Measurements from ENCODE around the gene KRTAP5-10.

Gene KRTAP5-10

DNA sequence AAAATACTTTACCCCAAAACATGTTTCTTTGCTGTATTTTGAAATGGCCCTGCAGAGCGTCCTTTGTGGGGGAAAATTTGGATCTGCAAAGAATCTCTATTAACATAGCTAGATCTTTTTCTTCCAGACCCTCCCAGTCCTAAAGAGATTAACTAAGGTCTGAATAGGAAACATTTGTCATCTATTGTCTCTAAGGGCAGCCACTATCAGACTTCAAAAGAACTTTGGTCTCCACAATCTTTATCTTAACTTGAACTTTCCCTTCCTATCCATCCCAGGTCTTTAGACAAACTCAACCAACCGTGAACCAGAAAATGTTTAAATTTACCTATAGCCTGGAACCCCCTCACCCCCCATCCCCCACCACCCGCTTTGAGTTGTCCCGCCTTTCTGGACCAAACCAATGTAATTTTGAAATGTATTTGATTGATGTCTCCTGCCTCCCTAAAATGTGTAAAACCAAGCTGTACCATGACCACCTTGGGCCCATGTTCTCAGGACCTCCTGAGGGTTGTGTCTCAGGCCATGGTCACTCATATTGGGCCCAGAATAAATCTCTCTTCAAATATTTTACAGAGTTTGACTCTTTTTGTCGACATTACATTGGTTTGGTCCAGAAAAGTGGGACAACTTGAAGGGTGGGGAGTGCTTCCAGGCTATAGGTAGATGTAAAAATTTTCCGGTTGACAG is 20.7 kb upstream of the KRTAP5-10 start:
- no peak overlapping the region for H3K4me3 ChIP-seq (ENCODE audit: low read length)
- TF ChIP-seq, protein P1, sequence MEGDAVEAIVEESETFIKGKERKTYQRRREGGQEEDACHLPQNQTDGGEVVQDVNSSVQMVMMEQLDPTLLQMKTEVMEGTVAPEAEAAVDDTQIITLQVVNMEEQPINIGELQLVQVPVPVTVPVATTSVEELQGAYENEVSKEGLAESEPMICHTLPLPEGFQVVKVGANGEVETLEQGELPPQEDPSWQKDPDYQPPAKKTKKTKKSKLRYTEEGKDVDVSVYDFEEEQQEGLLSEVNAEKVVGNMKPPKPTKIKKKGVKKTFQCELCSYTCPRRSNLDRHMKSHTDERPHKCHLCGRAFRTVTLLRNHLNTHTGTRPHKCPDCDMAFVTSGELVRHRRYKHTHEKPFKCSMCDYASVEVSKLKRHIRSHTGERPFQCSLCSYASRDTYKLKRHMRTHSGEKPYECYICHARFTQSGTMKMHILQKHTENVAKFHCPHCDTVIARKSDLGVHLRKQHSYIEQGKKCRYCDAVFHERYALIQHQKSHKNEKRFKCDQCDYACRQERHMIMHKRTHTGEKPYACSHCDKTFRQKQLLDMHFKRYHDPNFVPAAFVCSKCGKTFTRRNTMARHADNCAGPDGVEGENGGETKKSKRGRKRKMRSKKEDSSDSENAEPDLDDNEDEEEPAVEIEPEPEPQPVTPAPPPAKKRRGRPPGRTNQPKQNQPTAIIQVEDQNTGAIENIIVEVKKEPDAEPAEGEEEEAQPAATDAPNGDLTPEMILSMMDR (conservative IDR thresholded peaks at IDR 0.05; ENCODE audit: low read length), result no peak
- no peak for DNase-seq (ENCODE audit: low read depth)

DNA sequence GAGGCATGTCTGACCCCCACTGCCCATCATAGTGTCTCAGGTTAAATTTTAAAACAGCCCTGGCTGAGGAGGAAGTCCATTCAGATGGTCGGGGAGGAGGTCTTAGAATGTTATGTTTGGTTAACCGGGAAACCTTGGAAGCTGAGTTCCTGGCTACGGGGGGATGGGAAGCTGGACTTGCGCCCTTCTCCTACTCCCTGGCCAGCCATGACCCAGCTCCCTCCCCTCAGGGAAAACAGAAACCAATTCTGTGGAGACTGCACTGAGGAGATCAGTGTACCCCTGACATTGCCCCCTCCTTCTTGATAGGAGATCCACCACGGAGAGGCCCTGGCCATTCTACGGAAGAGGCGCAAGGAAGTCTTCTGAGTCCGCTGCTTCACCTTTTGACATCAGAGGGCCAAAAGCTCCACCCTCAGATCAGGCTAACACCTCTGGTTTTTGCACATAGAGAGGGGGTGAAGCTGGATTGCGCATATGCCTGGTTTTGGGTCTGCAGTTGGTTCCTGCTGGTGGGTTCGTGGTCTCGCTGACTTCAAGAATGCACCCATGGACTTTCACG is 19.9 kb upstream of the KRTAP5-10 start:
- no peak overlapping the region for H3K4me3 ChIP-seq (ENCODE audit: low read length)
- TF ChIP-seq, protein P1 (conservative IDR thresholded peaks at IDR 0.05; ENCODE audit: low read length), result no peak
- DNase-seq (ENCODE audit: low read depth), result no peak

DNA sequence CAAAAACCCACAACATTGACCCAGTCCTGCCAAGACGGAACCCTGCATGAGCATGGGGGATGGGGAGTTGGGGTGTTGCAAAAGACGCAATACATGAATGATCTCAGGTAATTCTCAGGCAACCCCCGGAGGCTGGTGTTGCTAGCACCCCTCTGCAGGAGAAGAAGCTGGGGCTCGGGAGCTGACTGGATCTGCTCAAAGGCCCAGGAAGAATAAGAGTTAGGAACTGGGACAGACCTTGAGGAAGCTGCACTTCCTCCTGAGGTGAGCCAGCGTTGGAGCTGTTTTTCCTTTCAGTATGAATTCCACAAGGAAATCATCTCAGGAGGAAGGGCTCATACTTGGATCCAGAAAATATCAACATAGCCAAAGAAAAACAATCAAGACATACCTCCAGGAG is 17.2 kb upstream of the KRTAP5-10 start, which contains the start of gene KRTAP5-9:
Gene KRTAP5-9 (plus strand): TSS at position 301 of the 400 bp plus-strand sequence. CDS start 238 bp downstream, outside the sequence.
- no peak for DNase-seq (ENCODE audit: low read depth)
- no peak within 1 kb of the TSS for H3K4me3 ChIP-seq (ENCODE audit: low read length)
- TF ChIP-seq, protein P1 (conservative IDR thresholded peaks at IDR 0.05; ENCODE audit: low read length), result no peak

DNA sequence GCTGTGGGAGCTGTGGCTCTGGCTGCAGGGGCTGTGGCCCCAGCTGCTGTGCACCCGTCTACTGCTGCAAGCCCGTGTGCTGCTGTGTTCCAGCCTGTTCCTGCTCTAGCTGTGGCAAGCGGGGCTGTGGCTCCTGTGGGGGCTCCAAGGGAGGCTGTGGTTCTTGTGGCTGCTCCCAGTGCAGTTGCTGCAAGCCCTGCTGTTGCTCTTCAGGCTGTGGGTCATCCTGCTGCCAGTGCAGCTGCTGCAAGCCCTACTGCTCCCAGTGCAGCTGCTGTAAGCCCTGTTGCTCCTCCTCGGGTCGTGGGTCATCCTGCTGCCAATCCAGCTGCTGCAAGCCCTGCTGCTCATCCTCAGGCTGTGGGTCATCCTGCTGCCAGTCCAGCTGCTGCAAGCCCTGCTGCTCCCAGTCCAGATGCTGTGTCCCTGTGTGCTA is 16.6 kb upstream of the KRTAP5-10 start:
- TF ChIP-seq, protein P1 (conservative IDR thresholded peaks at IDR 0.05; ENCODE audit: low read length), result no peak
- no peak overlapping the region for H3K4me3 ChIP-seq (ENCODE audit: low read length)
- no peak for DNase-seq (ENCODE audit: low read depth)

DNA sequence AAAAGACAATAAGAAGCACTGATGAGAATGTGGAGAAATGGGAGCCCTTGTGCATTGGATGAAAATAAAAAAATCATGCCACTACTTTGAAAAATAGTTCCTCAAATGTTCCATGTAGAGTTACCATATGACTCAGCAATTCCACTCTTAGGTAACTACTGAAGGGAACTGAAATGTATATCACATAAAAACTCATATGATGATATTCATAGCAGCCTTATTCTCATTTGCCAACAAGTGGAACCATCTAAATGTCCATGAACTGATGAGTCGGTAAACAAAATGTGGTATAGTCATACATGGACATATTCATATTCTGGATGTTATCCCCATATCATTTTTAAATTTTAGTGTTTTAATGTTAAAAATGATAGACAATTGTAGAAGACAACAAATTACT is 13.7 kb upstream of the KRTAP5-10 start:
- no peak for DNase-seq (ENCODE audit: low read depth)
- TF ChIP-seq, protein P1 (conservative IDR thresholded peaks at IDR 0.05; ENCODE audit: low read length), result no peak
- no peak overlapping the region for H3K4me3 ChIP-seq (ENCODE audit: low read length)

DNA sequence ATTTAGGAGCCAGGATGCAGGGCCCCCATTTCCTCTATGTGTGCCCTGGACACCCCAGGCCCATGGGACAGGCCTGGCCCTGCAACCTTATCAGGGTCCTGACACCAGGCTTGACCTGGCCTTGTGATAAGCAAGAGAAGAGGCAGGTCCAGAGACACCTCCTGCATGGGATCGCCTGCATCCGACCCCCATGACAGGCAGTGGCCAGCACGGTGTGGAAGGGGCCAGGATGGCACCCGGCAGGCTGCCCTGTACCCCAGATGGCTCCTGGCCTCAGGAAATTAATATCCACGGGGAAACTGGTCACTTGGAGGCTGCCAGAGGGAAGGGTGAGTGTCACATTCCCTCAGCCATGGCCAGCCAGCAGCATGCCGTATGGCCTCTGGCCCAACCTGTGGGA is 10.4 kb upstream of the KRTAP5-10 start:
- H3K4me3 ChIP-seq (ENCODE audit: low read length), result no peak overlapping the region
- DNase-seq (ENCODE audit: low read depth), result no peak
- TF ChIP-seq, protein P1 (conservative IDR thresholded peaks at IDR 0.05; ENCODE audit: low read length), result no peak

DNA sequence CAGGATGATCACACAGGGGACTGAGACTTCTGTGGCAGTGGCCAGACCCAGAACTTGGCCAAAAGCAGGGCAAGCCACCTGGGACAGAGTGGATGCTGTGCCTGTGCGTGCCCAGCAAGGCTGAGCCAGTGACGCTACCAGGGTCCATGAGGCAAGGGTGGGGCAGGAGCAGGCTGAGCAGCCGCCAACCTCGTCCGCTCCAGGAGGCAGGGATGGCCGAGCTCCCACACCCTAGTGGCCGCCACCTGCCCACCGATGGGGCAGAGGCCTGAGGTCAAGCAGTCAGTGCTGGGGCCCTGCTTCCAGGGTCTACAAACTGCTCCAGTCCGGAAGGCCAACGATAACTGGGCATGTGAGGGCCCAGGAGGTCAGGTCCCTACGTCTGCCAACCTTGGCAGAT is 9.9 kb upstream of the KRTAP5-10 start:
- TF ChIP-seq, protein P1 (conservative IDR thresholded peaks at IDR 0.05; ENCODE audit: low read length), result no peak
- DNase-seq (ENCODE audit: low read depth), result no peak
- no peak overlapping the region for H3K4me3 ChIP-seq (ENCODE audit: low read length)
